AML-193 (cell line): Measurements from ENCODE around the gene PRDM15.

Experiments used
- DNase-seq, 2 experiments: peaks; one replicate each; lab custom pipeline; 2025; lab: John Stamatoyannopoulos, UW

The PRDM15 gene

GRCh38 chr21:41863439-41863740 lies 15.8 kb downstream of the PRDM15 start:
- no peak for DNase-seq

GRCh38 chr21:41861987-41862386 lies 17.2 kb downstream of the PRDM15 start:
- no peak for DNase-seq

GRCh38 chr21:41861255-41861654 lies 17.9 kb downstream of the PRDM15 start:
- DNase-seq = no peak

GRCh38 chr21:41859297-41859980 lies 19.7 kb downstream of the PRDM15 start:
- DNase-seq = no peak

- DNase-seq = no peak
These were observed 20.5 kb downstream of the PRDM15 start for GRCh38 chr21:41858466-41859296.

GRCh38 chr21:41857771-41858300 lies 21.3 kb downstream of the PRDM15 start:
- DNase-seq = no peak

GRCh38 chr21:41856572-41856971 lies 22.6 kb downstream of the PRDM15 start:
- no peak for DNase-seq

- no peak for DNase-seq
These were observed 24.6 kb downstream of the PRDM15 start for GRCh38 chr21:41854426-41854995.

GRCh38 chr21:41852929-41853320 lies 26.2 kb downstream of the PRDM15 start:
- no peak for DNase-seq

- DNase-seq = no peak
These were observed 26.8 kb downstream of the PRDM15 start for GRCh38 chr21:41852151-41852928.

GRCh38 chr21:41851090-41851790 lies 27.9 kb downstream of the PRDM15 start:
- no peak for DNase-seq

- DNase-seq = no peak
These were observed 29.1 kb downstream of the PRDM15 start for GRCh38 chr21:41850085-41850484.

- DNase-seq = no peak
These were observed 30.1 kb downstream of the PRDM15 start for GRCh38 chr21:41848958-41849580.

- no peak for DNase-seq
These were observed 30.6 kb downstream of the PRDM15 start for GRCh38 chr21:41848533-41848932.

- no peak for DNase-seq
These were observed 31.9 kb downstream of the PRDM15 start for GRCh38 chr21:41847066-41847804.

GRCh38 chr21:41846536-41846935 lies 32.6 kb downstream of the PRDM15 start:
- no peak for DNase-seq

GRCh38 chr21:41846033-41846317 lies 33.2 kb downstream of the PRDM15 start:
- DNase-seq = no peak

- DNase-seq = no peak
These were observed 33.7 kb downstream of the PRDM15 start for GRCh38 chr21:41845310-41846032.

- no peak for DNase-seq
These were observed 35.6 kb downstream of the PRDM15 start for GRCh38 chr21:41843584-41843983.

- DNase-seq = no peak
These were observed 38.3 kb downstream of the PRDM15 start for GRCh38 chr21:41840880-41841279.
